CD4-positive, alpha-beta T cell treated with Interleukin-1 beta for 1 hour (primary cell): ENCODE measurements around the gene DHX9.

Experiments used
- DNase-seq, 2 donors: peaks; one replicate each; pipeline ENCODE4 v3.0.0-alpha.2; 2020 to 2022

Gene DHX9

GRCh38 chr1:182841368-182841988 lies 2.3 kb downstream of the DHX9 start:
- DNase-seq = no peak

- no peak for DNase-seq
Observed at GRCh38 chr1:182842265-182842664, 3.1 kb downstream of the DHX9 start.

GRCh38 chr1:182845379-182845778 lies 6.2 kb downstream of the DHX9 start:
- no peak for DNase-seq

GRCh38 chr1:182845894-182846293 lies 6.7 kb downstream of the DHX9 start:
- DNase-seq = no peak

- no peak for DNase-seq
Observed at GRCh38 chr1:182847105-182847504, 8.0 kb downstream of the DHX9 start.

- no peak for DNase-seq
Observed at GRCh38 chr1:182848736-182849135, 9.6 kb downstream of the DHX9 start.

- no peak for DNase-seq
Observed at GRCh38 chr1:182850319-182850718, 11.2 kb downstream of the DHX9 start.

GRCh38 chr1:182851825-182852224 lies 12.7 kb downstream of the DHX9 start:
- DNase-seq = no peak

GRCh38 chr1:182855911-182856310 lies 16.8 kb downstream of the DHX9 start:
- no peak for DNase-seq

GRCh38 chr1:182857212-182857611 lies 18.1 kb downstream of the DHX9 start:
- no peak for DNase-seq

- DNase-seq = no peak
Observed at GRCh38 chr1:182860658-182861057, 21.5 kb downstream of the DHX9 start.

- no peak for DNase-seq
Observed at GRCh38 chr1:182861994-182862393, 22.8 kb downstream of the DHX9 start.

GRCh38 chr1:182862827-182863226 lies 23.7 kb downstream of the DHX9 start:
- DNase-seq = no peak

- DNase-seq = no peak
Observed at GRCh38 chr1:182863940-182864339, 24.8 kb downstream of the DHX9 start.

- DNase-seq = no peak
Observed at GRCh38 chr1:182867861-182868260, 28.7 kb downstream of the DHX9 start.

- peak in 1 of 2 donors; percentile 10 for DNase-seq
Observed at GRCh38 chr1:182869241-182869666, 30.1 kb downstream of the DHX9 start.

GRCh38 chr1:182872881-182873280 lies 33.7 kb downstream of the DHX9 start:
- DNase-seq = no peak

GRCh38 chr1:182875889-182876288 lies 36.7 kb downstream of the DHX9 start:
- no peak for DNase-seq

- DNase-seq = no peak
Observed at GRCh38 chr1:182877331-182877730, 38.2 kb downstream of the DHX9 start.

GRCh38 chr1:182877842-182878241 lies 38.7 kb downstream of the DHX9 start:
- DNase-seq = no peak

GRCh38 chr1:182884872-182885271 lies 45.7 kb downstream of the DHX9 start:
- DNase-seq = no peak

GRCh38 chr1:182885591-182885990 lies 46.4 kb downstream of the DHX9 start:
- DNase-seq = no peak

GRCh38 chr1:182886985-182887384 lies 47.8 kb downstream of the DHX9 start:
- DNase-seq = no peak

- DNase-seq = no peak
Observed at GRCh38 chr1:182888736-182889531, 49.8 kb downstream of the DHX9 start.

GRCh38 chr1:182889997-182890396 lies 50.9 kb downstream of the DHX9 start:
- peak in 1 of 2 donors; percentile 16 for DNase-seq
